ENCODE data around the gene CNTNAP5. TPM values are rescaled to one million over a fixed set of nuclear protein-coding genes. Genes with fewer than 3 reads are reported as not detected.
"Not testable (repeated sequence)": the region's sequence is repeated elsewhere in the genome, so short reads cannot be mapped to it uniquely, and the experiment has no call there.

Gene CNTNAP5
- total RNA-seq, 1 donor from 2014 or later, result 22.0 TPM

DNA sequence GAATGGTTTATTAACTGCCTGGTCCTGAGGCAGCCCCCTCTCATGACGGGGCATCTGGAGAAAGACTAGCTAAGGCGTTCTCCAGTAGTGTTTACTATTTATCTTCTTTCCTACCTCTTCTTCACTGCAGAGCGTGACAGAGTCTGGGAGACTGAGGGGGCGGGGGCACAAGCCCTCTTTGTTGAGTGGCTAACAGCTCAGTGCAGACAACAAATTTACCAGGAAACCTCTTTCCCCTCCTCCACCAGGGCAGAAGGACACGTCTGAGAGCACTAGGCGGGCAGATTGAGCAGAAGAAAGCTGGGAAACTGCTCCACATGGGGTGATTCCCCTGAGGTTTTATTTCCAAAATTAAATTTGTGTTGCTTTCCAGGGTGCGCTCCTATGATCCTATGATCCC, 322.1 kb downstream of the CNTNAP5 start:
- H3K27ac Mint-ChIP-seq (ENCODE audit: unreplicated experiment), result peak overlapping the region; percentile 64

DNA sequence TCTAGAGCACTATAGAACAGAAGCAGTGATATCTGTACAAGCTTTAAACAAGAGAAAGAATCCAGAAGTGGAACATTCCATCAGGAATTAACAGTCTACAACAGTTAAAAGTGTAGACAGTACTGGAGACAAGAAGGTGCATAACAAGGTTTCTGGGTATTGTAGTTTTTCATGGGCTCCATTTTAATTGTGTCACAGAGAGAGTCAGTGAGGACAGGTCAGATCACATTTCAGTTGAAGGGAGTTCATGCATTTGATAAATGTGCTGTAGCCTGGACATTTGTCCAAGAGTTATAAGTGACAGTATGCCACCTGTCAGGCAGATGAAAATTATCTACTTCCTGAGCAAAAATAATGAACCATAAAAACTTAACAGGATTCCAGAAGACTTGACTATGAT, 328.6 kb downstream of the CNTNAP5 start:
- peaks cover 16% of the 10 kb centered on the region for H3K4me1 Mint-ChIP-seq (ENCODE audit: low read depth, unreplicated experiment)
- H3K27ac Mint-ChIP-seq (ENCODE audit: unreplicated experiment), result peak overlapping the region; percentile 46
- TF ChIP-seq, protein P1, sequence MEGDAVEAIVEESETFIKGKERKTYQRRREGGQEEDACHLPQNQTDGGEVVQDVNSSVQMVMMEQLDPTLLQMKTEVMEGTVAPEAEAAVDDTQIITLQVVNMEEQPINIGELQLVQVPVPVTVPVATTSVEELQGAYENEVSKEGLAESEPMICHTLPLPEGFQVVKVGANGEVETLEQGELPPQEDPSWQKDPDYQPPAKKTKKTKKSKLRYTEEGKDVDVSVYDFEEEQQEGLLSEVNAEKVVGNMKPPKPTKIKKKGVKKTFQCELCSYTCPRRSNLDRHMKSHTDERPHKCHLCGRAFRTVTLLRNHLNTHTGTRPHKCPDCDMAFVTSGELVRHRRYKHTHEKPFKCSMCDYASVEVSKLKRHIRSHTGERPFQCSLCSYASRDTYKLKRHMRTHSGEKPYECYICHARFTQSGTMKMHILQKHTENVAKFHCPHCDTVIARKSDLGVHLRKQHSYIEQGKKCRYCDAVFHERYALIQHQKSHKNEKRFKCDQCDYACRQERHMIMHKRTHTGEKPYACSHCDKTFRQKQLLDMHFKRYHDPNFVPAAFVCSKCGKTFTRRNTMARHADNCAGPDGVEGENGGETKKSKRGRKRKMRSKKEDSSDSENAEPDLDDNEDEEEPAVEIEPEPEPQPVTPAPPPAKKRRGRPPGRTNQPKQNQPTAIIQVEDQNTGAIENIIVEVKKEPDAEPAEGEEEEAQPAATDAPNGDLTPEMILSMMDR (IDR thresholded peaks at IDR 0.05; ENCODE audit: partially characterized antibody, unreplicated experiment), result no peak
- H3K4me3 Mint-ChIP-seq (ENCODE audit: unreplicated experiment), result no peak overlapping the region
- no peak for DNase-seq
- no peaks in the 10 kb centered on the region for H3K9me3 Mint-ChIP-seq (ENCODE audit: unreplicated experiment)
- H3K36me3 Mint-ChIP-seq (ENCODE audit: unreplicated experiment), result no peaks in the 10 kb centered on the region
- no peaks in the 10 kb centered on the region for H3K27me3 Mint-ChIP-seq (ENCODE audit: unreplicated experiment)

More for the DNA sequence above, 322.1 kb downstream of the CNTNAP5 start:
- Mint-ChIP-seq H3K27me3 (ENCODE audit: unreplicated experiment) (no peaks in the 10 kb centered on the region), H3K4me1 (ENCODE audit: low read depth, unreplicated experiment) (peaks cover 5% of the 10 kb centered on the region), H3K36me3 (ENCODE audit: unreplicated experiment) (no peaks in the 10 kb centered on the region), H3K4me3 (ENCODE audit: unreplicated experiment) (no peak overlapping the region), H3K9me3 (ENCODE audit: unreplicated experiment) (peaks cover 2% of the 10 kb centered on the region)
- DNase-seq, result peak; percentile 19
- TF ChIP-seq, protein P1 (IDR thresholded peaks at IDR 0.05; ENCODE audit: partially characterized antibody, unreplicated experiment), result no peak

DNA sequence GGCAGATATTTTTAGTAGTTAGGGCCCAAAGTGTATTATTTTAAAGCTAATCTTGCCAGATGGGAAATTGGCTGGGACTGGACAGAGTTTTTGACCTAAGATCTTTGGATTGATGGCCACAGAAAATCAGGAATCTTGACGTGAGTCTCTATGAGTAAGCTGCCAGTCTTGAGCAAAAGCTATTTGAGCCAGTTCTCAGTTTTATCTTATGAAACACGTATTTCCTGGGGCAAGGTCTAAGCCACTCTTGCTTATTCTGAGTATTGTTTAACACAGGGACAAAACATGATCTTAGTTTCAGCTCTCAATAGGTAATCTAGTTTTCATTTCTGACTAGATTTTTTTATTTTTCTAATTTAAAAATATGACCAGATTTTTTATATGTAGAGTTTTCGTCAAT, 329.4 kb downstream of the CNTNAP5 start:
- Mint-ChIP-seq H3K27me3 (ENCODE audit: unreplicated experiment) (no peaks in the 10 kb centered on the region), H3K27ac (ENCODE audit: unreplicated experiment) (no peak overlapping the region), H3K36me3 (ENCODE audit: unreplicated experiment) (no peaks in the 10 kb centered on the region), H3K4me1 (ENCODE audit: low read depth, unreplicated experiment) (peaks cover 16% of the 10 kb centered on the region), H3K4me3 (ENCODE audit: unreplicated experiment) (no peak overlapping the region), H3K9me3 (ENCODE audit: unreplicated experiment) (no peaks in the 10 kb centered on the region)
- TF ChIP-seq, protein P1 (IDR thresholded peaks at IDR 0.05; ENCODE audit: partially characterized antibody, unreplicated experiment), result no peak
- no peak for DNase-seq

DNA sequence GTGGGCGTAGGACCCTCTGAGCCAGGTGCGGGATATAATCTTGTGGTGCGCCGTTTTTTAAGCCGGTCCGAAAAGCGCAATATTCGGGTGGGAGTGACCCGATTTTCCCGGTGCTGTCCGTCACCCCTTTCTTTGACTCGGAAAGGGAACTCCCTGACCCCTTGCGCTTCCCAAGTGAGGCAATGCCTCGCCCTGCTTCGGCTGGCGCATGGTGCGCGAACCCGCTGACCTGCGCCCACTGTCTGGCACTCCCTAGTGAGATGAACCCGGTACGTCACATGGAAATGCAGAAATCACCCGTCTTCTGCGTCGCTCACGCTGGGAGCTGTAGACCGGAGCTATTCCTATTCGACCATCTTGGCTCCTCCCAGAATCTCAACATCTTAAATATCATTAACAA, 336.9 kb downstream of the CNTNAP5 start:
- H3K27ac Mint-ChIP-seq (ENCODE audit: unreplicated experiment); H3K9me3 Mint-ChIP-seq (ENCODE audit: unreplicated experiment); H3K4me3 Mint-ChIP-seq (ENCODE audit: unreplicated experiment); H3K4me1 Mint-ChIP-seq (ENCODE audit: low read depth, unreplicated experiment); H3K27me3 Mint-ChIP-seq (ENCODE audit: unreplicated experiment); H3K36me3 Mint-ChIP-seq (ENCODE audit: unreplicated experiment); DNase-seq: not testable (repeated sequence)

DNA sequence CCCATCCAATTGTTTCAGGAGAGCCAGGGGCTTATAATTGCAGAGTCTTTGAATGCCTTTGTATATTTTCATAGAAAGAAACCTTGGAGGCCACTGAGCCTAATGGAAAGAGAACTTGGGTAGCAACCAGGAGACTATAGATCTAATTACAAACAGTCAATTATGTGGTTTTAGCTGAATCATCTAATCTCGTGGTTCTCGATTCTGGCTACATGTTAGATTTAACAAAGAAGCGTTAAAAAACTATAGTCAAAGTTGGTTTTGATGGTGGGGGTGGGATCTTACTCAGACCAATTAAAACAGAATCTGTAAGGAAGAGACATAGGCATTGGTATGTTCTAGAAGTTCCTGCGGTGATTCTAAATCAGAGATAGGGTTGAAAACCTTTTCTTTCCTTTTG, 344.1 kb downstream of the CNTNAP5 start:
- no peak for DNase-seq
- no peaks in the 10 kb centered on the region for H3K9me3 Mint-ChIP-seq (ENCODE audit: unreplicated experiment)
- no peaks in the 10 kb centered on the region for H3K27me3 Mint-ChIP-seq (ENCODE audit: unreplicated experiment)
- H3K27ac Mint-ChIP-seq (ENCODE audit: unreplicated experiment), result no peak overlapping the region
- H3K4me3 Mint-ChIP-seq (ENCODE audit: unreplicated experiment), result no peak overlapping the region
- H3K36me3 Mint-ChIP-seq (ENCODE audit: unreplicated experiment), result no peaks in the 10 kb centered on the region
- TF ChIP-seq, protein P1 (IDR thresholded peaks at IDR 0.05; ENCODE audit: partially characterized antibody, unreplicated experiment), result no peak
- no peaks in the 10 kb centered on the region for H3K4me1 Mint-ChIP-seq (ENCODE audit: low read depth, unreplicated experiment)
